Left ventricle myocardium inferior (tissue), 1 donor: ENCODE results near the gene MT1G. TPM values are rescaled to one million over a fixed set of nuclear protein-coding genes. Genes with fewer than 3 reads are reported as not detected.
A peak's percentile ranks its signal among the peaks of the same experiment; 100 is the strongest.
"Not testable (repeated sequence)": the region's sequence is repeated elsewhere in the genome, so short reads cannot be mapped to it uniquely, and the experiment has no call there.

Experiments
- DNase-seq: peaks from one replicate; pipeline ENCODE4 v3.0.0-alpha.2; 2020
- H3K27ac ChIP-seq: fragments of 200-600 bp; replicated peaks from 2 replicates; pipeline ENCODE4 v1.8.0; 2021
- H3K27me3 ChIP-seq: fragments of 200-600 bp; 2 replicates; pipeline ENCODE4 v1.8.0; 2021; ENCODE audit warnings: low read depth
- H3K36me3 ChIP-seq: fragments of 200-600 bp; 2 replicates; pipeline ENCODE4 v1.8.0; 2021
- H3K4me1 ChIP-seq: fragments of 200-600 bp; 2 replicates; pipeline ENCODE4 v1.8.0; 2021
- H3K4me3 ChIP-seq: fragments of 200-600 bp; 2 replicates; pipeline ENCODE4 v1.8.0; 2021; ENCODE audit warnings: mild to moderate bottlenecking, moderate library complexity
- H3K9me3 ChIP-seq: fragments of 200-600 bp; replicated peaks from 2 replicates; pipeline ENCODE4 v1.8.0; 2021
- CTCF ChIP-seq: fragments of 200-600 bp; IDR thresholded peaks from 2 replicates; pipeline ENCODE4 v1.8.0; 2021; ENCODE audit warnings: antibody characterized with exemption, mild to moderate bottlenecking, borderline replicate concordance
- intact Hi-C: fragments of 100-400 bp; cut with micrococcal nuclease; formaldehyde crosslinking; loops from one replicate; pipeline ENCODE4 v1.11.0; 2022
- long read RNA-seq: library from polyadenylated mRNA; unstranded; transcript quantifications from one replicate; pipeline ENCODE4 v2.0.0, GENCODE V29; 2021
- total RNA-seq: library from RNA; stranded (reverse); fragmentation: NEBNext Ultra II Directional; extraction: Animal tissue kit (Norgen Biotek cat#: 25700); gene quantifications from one replicate; pipeline ENCODE4 v1.2.1, GENCODE V29; 2021
- donor health status: DM: no; HTN: yes; CAD: no; lungs with severe emphysema.

MT1G gene
- total RNA-seq = not detected
- long read RNA-seq = 0 reads

- Histone ChIP-seq H3K4me3 (peak within 1 kb of the TSS; percentile 41), H3K36me3 (no peaks in the 10 kb centered on the region), H3K27me3 (peaks cover 100% of the 10 kb centered on the region), H3K4me1 (peaks cover 22% of the 10 kb centered on the region), H3K27ac (no peak within 1 kb of the TSS), H3K9me3 (no peaks in the 10 kb centered on the region)
- intact Hi-C loops = no loop called here
- TF ChIP-seq CTCF = no peak
- DNase-seq = peak; percentile 48
These were observed at the start of gene MT1G for GRCh38 chr16:56667581-56668571. MT1G (minus strand) TSS chr16:56668065; CDS start chr16:56667993, 72 bp downstream.

GRCh38 chr16:56717532-56717931, 49.7 kb upstream of the MT1G start:
- H3K36me3 ChIP-seq, H3K4me3 ChIP-seq, H3K4me1 ChIP-seq, H3K27ac ChIP-seq, H3K9me3 ChIP-seq, DNase-seq, intact Hi-C loops, H3K27me3 ChIP-seq: not testable (repeated sequence)

GRCh38 chr16:56716761-56717160, 48.9 kb upstream of the MT1G start:
- intact Hi-C loops = no loop called here
- no peak for TF ChIP-seq CTCF
- no peak for DNase-seq
- no peak overlapping the region for H3K27ac ChIP-seq
- no peaks in the 10 kb centered on the region for H3K4me1 ChIP-seq
- H3K36me3 ChIP-seq = no peaks in the 10 kb centered on the region
- no peaks in the 10 kb centered on the region for H3K27me3 ChIP-seq
- H3K9me3 ChIP-seq = no peaks in the 10 kb centered on the region
- no peak overlapping the region for H3K4me3 ChIP-seq

GRCh38 chr16:56715126-56715525, 47.3 kb upstream of the MT1G start:
- Histone ChIP-seq H3K4me3 (no peak overlapping the region), H3K4me1 (no peaks in the 10 kb centered on the region), H3K9me3 (no peaks in the 10 kb centered on the region), H3K27me3 (no peaks in the 10 kb centered on the region), H3K27ac (no peak overlapping the region), H3K36me3 (no peaks in the 10 kb centered on the region)
- DNase-seq = no peak
- intact Hi-C loops = no loop called here
- TF ChIP-seq CTCF = no peak

- Histone ChIP-seq H3K27ac (no peak overlapping the region), H3K9me3 (no peaks in the 10 kb centered on the region), H3K27me3 (no peaks in the 10 kb centered on the region), H3K4me1 (no peaks in the 10 kb centered on the region), H3K36me3 (no peaks in the 10 kb centered on the region), H3K4me3 (no peak overlapping the region)
- no peak for DNase-seq
- TF ChIP-seq CTCF = no peak
- intact Hi-C loops = no loop called here
These were observed 45.9 kb upstream of the MT1G start for GRCh38 chr16:56713794-56714193.

- no peak overlapping the region for H3K27ac ChIP-seq
- H3K9me3 ChIP-seq = no peaks in the 10 kb centered on the region
- TF ChIP-seq CTCF = no peak
- intact Hi-C loops = no loop called here
- H3K4me1 ChIP-seq = no peaks in the 10 kb centered on the region
- H3K36me3 ChIP-seq = no peaks in the 10 kb centered on the region
- no peaks in the 10 kb centered on the region for H3K27me3 ChIP-seq
- no peak for DNase-seq
- no peak overlapping the region for H3K4me3 ChIP-seq
These were observed 44.0 kb upstream of the MT1G start for GRCh38 chr16:56711862-56712261.
